GM15510 (cell line): ENCODE data around the gene PODN.

Source experiments
- POLR2A ChIP-seq: IDR thresholded peaks from 3 replicates; pipeline ENCODE4 v1.6.1; 2011; ENCODE audit warnings: borderline replicate concordance; ENCODE audit not compliant: insufficient read length; ENCODE audit errors: extremely low read depth

The PODN gene

DNA sequence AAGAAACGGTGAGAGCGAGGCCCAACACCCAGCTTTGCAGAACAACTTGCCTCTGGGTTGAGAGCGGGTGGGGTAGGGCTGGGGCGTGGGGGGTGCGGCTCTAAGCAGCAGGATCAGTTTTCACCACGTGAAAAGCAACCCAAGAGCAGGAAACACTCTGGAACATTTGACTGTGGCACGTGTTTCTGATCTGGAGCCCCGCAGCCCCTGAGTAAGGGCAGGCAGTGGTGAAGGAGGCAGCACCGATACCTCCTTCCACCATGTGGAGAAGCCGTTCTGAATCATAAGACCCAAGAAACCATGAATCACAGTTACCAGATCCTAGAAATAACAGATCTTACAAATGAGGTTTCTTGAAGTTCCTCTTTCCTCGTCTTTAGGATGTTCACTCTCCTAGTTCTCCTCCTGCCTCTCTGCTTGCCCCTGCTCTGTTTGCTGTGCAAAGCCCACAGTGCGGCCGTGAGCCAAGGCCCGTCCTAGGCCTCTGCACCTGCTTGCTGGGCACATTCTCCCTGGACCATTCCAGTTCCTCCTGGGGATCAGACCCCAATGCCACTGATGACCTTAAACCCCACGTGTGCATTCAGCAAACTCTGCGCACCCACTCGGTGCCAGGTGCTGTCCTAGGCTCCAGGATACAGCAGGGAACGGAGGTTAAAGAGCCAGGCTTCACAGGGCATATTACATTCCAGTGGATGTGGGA is 48.5 kb downstream of the PODN start:
- TF ChIP-seq POLR2A = no peak

DNA sequence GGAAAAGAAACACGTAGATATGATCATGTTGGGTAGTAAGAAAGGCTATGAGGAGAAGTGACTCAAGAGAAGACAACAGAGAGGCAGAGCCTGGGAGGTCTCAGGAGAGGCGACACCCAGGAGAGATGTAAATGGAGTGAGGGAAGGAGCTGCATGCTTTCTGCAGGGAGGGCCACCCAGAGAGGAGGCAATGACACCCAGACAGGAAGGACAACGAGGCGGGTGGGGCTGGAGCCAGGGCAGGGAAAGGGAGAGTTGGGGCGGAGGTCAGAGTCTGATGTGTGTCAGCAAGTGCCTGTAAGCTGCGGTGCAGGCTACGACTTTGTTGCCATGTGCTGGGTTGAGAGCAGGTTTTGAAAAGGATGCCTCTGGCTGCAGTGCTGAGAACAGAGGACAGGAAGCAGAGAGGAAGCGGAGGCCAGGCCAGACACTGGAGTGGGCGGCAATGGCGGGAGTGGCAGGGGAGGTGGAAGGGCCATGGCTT is 49.1 kb downstream of the PODN start:
- TF ChIP-seq POLR2A = no peak

DNA sequence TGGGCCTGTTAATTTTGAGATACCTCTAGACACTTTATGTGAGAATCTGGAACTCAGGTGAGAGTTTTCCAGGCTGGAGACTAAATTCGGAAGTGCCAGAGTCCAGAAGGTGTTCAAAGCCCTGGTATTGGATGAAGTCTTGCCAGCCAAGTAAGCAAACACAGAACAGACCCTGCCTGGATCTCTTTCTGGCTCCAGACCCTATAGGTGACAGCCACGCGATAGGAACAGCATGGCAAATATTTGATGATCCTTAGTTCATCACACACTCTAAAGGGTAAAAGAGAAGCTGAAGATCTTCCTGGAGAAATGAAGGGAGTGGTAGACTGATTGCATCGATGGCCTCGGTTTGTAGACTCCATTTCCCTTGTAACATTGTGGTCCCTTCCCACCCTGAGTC is 49.7 kb downstream of the PODN start:
- no peak for TF ChIP-seq POLR2A

DNA sequence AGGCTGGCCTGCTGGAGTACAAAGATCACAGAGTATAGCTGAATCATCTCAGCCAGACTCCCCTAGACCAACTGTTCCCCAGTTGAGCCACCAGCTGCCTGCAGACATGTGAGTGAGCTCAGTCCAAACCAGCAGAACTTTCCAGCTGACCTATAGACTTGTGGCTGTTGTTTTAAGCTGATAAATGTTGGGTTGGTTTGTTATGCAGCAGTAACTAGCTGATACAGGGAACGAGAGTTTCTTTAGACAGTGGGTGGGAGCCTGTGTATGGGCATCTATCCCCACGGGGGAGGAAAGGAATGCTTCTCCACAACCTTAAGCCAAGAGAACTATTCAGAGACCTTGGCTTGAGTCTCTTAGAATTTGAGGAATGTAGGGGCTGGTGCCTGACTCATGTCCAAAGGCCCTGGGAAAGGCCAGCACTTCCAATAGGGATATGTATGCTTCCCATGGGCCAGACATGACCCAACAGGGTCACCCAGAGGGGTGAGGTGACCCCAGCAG is 50.3 kb downstream of the PODN start:
- no peak for TF ChIP-seq POLR2A

DNA sequence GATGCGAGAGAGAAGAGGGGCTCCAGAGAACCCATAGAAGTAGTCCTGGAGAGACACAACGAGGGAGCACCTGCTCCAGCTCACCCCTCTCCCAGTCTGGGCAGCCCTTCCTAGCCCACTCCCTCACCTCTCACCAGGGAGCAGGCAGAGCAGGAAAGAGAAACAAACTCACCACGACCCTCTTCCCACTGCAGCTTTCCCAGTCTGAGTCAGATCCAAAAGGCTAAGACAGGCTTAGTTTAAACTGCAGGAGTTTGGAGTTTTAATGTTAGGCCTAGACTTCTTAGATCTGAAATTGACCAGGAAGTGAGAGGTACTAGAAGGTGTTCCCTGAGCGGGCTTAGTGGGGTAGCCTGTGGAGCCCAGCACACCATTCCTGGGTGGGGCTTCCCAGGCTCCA is 50.8 kb downstream of the PODN start:
- no peak for TF ChIP-seq POLR2A

DNA sequence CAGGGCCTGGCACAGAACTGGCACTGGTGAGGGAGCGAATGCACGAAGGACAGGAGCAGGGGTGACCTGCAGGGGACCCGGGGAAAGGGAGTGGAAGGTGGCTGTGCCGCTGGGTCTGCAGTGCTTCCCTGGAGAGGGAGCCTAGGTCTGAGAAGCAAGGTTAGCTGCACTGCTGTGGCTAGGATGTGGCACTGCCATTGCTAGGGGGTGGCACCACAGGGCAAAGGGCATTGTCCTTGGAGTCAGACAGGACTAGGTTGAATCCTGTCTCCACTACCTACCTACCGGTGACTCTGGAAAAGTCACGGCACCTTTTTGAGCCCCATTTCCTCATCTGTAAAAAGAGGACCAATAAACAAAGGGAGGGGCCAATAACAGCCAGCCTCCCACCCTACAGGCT is 52.1 kb downstream of the PODN start:
- no peak for TF ChIP-seq POLR2A

DNA sequence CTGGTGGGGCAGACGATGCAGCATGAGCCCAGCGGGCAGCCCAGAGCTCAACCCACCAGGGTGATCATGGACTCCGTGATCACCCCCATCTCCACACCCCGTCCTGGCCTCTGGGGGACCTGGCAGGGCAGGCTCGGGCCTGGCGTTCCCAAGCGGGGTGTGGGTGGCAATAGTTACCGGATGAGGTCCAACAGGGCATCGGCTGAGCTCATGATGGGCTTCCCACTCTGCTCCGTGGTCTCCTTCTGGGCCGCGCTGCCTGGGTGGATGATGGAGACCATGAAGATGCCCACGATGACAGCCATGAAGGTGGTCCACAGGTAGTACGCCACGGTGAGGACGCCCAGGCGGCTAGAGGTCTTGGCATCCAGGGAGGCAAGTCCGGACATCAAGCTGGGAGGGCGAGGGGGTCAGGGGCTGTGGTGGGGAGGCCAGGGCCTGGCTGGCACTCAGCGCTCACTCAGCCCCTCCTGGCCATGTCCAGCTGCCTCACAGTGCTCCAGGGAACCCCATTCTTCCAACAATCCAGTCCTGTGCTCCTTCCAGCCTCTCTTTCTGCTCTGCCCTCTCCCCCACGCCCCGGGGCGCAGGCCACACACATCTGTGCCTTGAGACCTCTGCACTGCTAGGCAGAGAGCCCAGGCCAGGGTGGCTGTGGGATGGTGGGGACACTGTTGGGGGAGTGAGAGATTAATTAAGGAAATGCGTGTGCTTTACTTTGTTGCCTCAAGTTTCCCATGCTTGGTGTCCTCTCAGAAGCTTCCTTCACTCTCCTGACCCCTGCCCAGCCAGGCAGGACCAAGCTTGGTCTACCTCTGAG is 52.8 kb downstream of the PODN start:
- TF ChIP-seq POLR2A = no peak

DNA sequence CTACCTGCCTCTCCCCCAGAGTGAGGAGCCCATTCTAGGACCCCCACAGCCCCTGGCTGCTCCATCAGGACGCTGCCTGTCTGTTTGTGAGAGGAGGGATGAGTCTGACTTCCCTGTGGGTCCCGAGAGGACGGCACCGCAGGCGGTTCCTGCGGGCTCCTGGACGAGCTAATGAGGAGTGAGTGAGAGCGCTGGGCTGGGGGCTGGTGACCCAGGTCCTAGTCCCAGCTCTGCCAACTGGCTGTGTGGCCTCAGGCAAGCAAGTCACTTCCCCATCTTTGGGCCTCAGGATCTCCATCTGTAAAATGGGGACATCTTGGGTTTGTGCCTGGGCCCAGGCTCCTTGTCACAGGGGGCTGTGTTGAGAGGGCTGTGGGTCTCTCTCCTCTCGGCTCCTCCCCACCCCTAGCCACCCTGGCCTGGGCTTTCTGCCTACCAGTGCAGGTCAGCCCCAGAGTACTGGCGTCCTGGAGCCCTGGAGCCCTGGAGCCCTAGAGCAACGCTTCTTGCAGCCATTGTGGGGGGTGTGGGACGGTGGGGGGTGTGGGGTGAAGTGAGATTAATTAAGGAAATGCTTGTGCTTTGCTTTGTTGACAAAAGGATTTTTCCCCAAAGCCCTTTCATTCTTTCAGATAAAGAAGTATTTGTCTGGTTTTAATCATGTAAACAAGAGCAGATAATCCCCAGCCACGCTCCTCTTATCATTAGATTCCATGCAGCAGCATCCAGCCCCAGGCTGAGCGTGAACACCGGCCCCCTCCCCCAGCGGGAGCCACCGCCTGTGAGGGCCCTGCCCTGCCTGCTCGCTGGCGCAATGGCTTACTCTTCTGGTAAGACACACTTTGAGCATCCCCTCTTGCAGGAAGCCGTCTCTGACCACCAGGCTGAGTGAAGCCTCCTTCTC is 53.6 kb downstream of the PODN start:
- no peak for TF ChIP-seq POLR2A

DNA sequence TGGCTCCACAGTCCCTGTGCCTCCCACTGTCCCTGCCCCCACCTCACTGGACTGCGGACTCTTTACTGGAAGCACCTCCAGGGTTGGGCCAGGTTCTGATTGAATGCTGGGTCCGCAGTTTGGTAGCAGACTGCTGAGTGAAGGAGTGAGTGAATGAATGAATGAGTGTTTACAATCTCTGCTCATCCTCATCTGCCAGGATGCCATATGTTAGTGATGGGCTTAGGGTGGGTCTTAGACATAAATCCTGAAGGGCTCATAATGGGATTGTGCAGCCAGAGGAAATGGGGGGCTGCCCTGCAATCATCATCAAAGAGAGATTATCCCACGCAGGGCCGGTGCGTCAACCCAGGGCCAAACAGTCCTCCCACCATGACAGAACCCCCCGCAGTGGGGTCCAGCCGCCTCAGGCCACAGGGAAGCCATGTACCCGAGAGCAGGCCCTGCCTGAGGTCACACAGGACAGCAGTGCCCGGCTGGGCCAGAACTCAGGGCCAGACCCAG is 54.3 kb downstream of the PODN start:
- TF ChIP-seq POLR2A = no peak

DNA sequence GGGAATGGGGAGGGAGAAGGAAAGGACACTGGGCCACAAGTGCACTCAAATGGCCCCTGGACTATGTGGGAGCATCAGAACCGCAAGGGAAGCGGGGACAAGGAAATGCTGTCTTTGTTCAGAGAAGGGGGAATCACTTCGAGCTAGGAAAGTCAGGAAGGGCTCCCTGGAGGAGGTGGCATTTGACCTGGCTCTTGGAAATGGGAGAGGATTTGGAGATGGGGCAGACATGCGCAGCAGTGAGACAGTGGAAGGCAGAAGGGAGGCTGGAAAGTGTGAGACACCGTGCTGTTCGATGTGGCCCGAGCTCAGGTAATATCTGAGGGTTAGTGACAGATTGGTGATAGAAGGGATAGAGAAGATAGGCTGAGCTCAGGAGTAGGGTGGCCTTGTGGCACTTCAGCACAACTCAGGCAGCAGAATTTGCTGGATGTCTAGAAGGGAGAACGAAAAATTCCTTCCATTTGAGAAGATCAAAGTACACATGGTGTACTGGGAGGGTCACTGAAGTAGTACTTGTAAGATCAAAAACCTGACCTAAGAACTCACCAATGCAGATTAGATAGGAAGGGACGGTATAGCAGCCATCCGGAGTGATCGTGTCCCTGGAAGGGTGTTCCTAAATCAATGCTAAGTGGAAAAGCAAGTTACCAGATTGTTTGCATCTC is 55.1 kb downstream of the PODN start:
- TF ChIP-seq POLR2A = no peak

DNA sequence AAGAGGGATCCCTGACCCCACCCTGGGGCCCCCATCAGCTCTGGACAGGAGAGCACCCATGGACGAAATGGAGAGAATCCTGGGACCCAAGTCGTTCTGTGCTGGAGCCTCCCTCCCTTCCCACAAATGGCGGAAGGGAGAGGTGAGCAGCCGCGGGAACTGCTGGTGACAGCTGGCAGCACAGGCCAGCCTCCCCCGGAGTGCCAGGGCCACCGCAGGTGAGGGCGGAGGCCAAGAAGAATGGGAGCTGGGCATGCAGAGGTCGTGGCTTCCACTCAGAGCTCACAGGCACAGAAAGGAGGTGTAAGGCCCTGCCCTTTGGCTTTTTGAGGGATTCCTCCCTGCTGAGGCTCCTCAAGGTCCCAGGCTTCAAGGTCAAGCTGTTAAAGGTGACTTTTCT is 55.8 kb downstream of the PODN start:
- no peak for TF ChIP-seq POLR2A

DNA sequence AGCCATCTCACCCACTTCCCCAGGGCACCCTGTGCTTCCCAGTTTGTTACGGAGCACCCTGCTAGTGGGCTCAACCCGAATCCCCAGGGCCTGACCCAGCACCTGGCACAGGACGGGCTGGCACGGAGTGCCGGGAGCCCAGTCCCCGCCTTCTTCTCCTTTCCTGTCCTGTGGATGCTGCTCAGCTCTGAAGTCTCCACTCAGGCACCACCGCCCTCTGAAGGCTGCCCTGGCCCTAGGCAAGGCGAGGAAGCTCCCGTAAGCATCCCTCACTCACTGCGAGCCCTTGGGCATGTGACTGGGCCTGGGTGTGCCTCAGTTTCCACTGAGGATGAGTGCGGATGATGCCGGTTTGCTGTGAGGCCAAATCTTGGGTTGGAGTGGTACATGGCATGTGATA is 58.6 kb downstream of the PODN start:
- TF ChIP-seq POLR2A = no peak

DNA sequence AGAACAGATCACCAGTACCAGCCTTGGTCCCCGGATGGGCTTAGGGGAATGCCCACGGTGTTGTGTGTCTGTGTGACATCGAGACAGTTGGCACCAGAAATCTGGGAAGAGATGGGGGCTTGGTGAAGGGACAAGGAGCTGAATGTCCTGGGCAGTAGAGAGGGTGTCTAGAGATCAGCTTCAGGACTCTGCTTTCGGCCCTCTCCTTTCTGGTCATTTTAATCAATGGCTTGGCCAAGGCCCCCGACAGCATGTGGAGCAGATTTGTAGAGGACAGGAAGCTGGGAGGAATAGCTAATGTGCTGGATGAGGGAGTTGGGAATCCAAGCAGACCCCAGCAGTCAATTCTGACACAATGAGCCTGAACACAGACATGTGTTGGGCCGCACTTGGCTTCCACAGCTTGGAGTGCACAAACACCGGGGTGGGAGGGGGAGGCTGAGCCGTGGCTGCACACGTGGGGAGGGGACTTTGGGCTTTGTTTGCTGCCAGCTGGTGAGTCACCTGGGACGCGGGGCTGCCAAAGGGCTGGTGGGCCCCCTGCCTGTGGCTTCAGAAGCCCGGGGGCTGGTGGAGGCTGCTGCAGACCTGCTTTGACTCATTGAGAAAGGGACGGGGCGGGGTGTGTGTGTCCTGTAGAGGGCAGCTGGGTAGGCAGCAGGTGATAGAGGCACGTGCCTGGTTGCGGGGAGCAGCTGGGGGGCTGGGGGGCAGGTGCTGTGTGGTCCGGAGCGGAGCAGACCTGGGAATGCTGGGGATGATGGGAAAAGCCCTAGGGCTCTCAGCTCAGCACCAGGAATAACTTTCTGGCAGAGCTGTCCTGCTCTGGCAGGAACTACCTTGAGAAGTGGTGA is 59.5 kb downstream of the PODN start:
- no peak for TF ChIP-seq POLR2A

DNA sequence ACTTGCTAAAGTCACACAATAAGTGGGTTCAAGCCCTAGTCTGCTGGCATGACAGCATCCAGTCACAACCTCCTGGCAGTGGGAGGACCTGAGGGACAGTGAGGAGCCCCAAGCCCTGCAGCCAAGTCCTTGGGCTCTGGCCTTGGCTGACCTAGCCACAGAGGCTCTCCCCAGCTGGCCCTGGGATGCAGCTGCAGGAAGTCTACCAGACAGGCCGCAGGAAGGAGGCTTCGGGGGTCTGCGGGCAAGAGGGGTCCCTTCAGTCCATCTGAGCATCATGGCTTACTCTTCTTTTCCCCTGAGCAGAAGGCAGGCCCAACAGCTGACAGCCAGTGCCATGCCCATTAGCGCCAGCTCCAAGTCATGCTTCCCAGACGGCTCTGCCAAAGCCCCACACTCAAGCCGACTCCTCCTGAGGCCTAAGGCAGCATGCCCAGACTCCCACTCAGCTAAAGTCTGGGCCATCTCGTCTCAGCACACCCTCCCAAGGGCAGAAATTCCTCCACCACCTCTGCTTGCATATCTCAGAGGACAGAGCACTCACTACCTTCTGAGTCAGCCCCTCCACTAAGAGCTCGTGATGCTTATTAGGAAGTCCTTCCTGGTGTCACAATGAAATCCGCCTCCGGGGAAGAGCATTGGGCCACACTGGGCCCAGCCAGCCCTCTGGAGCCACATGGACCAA is 60.3 kb downstream of the PODN start:
- TF ChIP-seq POLR2A = no peak
